HCT116 (cell line): Measurements from ENCODE around the gene STOX2. TPM values are rescaled to one million over a fixed set of nuclear protein-coding genes. Genes with fewer than 3 reads are reported as not detected.

Experiments used
- total RNA-seq: library from RNA; stranded (reverse); gene quantifications from one replicate; pipeline ENCODE4 v1.2.1, GENCODE V29; 2021; ENCODE audit not compliant: unreplicated experiment

The STOX2 gene
- total RNA-seq, 1 experiment from 2014 or later, result 6.3 TPM

Other genes with a start within 250 kb of the STOX2 start
- gene RWDD4, start 246.1 kb upstream of the STOX2 start, total RNA-seq, result 11.9 TPM
- 15.6 TPM for gene TRAPPC11, start 246.0 kb upstream of the STOX2 start, total RNA-seq